IMR-90 (cell line): ENCODE results near the gene SLC38A1. TPM values are rescaled to one million over a fixed set of nuclear protein-coding genes. Genes with fewer than 3 reads are reported as not detected.

Experiments
- ATAC-seq: fragments of 200-7000 bp; cut with Tn5 transposase; 2 replicates; pipeline ENCODE4 v1.9.1; 2020; ENCODE audit warnings: low read depth, mild to moderate bottlenecking, moderate library complexity
- BruUV-seq: library from RNA; stranded (reverse); fragments of 400-500 nt; replicated peaks from 2 replicates; lab custom pipeline; 2021; lab: Mats Ljungman, UMichigan
- CTCF ChIA-PET: fragments of 300-600 bp; formaldehyde crosslinking; extraction: SDS; loops from one replicate; lab custom pipeline; 2021; ENCODE audit warnings: antibody characterized with exemption; lab: Yijun Ruan, JAX
- POLR2A ChIA-PET: fragments of 300-600 bp; sonication (Branson Sonifier 250); formaldehyde crosslinking; loops from one replicate; lab custom pipeline; 2022; ENCODE audit warnings: antibody characterized with exemption; ENCODE audit not compliant: unreplicated experiment; lab: Charles Lee
- DNase-seq: peaks from one replicate; pipeline ENCODE4 v3.0.0; 2013
- H2AFZ ChIP-seq: replicated peaks from 2 replicates; pipeline ENCODE3; 2013; ENCODE audit warnings: low read length, mild to moderate bottlenecking; ENCODE audit not compliant: poor library complexity
- H2AK5ac ChIP-seq: 2 replicates; pipeline ENCODE4 v1.6.1; 2013; ENCODE audit warnings: low read depth, low read length, inconsistent platforms
- H2AK9ac ChIP-seq: replicated peaks from 2 replicates; pipeline ENCODE3; 2013; ENCODE audit warnings: mild to moderate bottlenecking, low read depth, low read length, moderate library complexity; ENCODE audit not compliant: poor library complexity
- H2BK120ac ChIP-seq: 2 replicates; pipeline ENCODE4 v1.6.1; 2013; ENCODE audit warnings: low read depth, low read length, inconsistent platforms
- H2BK15ac ChIP-seq: 3 replicates; pipeline ENCODE4 v1.6.1; 2013; ENCODE audit warnings: low read depth, low read length, inconsistent platforms
- H2BK20ac ChIP-seq: 2 replicates; pipeline ENCODE4 v1.6.1; 2013; ENCODE audit warnings: low read depth, mild to moderate bottlenecking, inconsistent platforms, low read length, moderate library complexity
- H2BK5ac ChIP-seq: 2 replicates; pipeline ENCODE4 v1.6.1; 2013; ENCODE audit warnings: mild to moderate bottlenecking, low read depth, low read length, inconsistent platforms; ENCODE audit not compliant: poor library complexity, severe bottlenecking
- H3K14ac ChIP-seq: replicated peaks from 2 replicates; pipeline ENCODE4 v1.6.1; 2013; ENCODE audit warnings: low read depth, low read length, inconsistent platforms
- H3K18ac ChIP-seq: 2 replicates; pipeline ENCODE4 v1.6.1; 2013; ENCODE audit warnings: low read depth, low read length, control low read depth
- H3K23ac ChIP-seq: 2 replicates; pipeline ENCODE4 v1.6.1; 2013; ENCODE audit warnings: low read depth, low read length, inconsistent platforms
- H3K27ac ChIP-seq: 2 replicates; pipeline ENCODE4 v1.5.1; 2013; ENCODE audit warnings: mild to moderate bottlenecking, control low read depth, low read length; ENCODE audit not compliant: insufficient read depth
- H3K27me3 ChIP-seq: 2 replicates; pipeline ENCODE4 v1.6.1; 2013; ENCODE audit warnings: low read length; ENCODE audit not compliant: control insufficient read depth, insufficient read depth
- H3K36me3 ChIP-seq: 2 replicates; pipeline ENCODE4 v1.6.1; 2013; ENCODE audit warnings: low read length, mixed read lengths; ENCODE audit not compliant: control insufficient read depth, insufficient read depth
- H3K4ac ChIP-seq: 2 replicates; pipeline ENCODE4 v1.6.1; 2013; ENCODE audit warnings: low read depth, low read length, inconsistent platforms
- H3K4me1 ChIP-seq: 2 replicates; pipeline ENCODE4 v1.6.1; 2013; ENCODE audit warnings: low read length, mixed read lengths; ENCODE audit not compliant: control insufficient read depth, insufficient read depth
- H3K4me2 ChIP-seq: 2 replicates; pipeline ENCODE4 v1.6.1; 2013; ENCODE audit warnings: low read depth, mild to moderate bottlenecking, control low read depth, low read length, moderate library complexity
- H3K4me3 ChIP-seq: 2 replicates; pipeline ENCODE4 v1.5.1; 2013; ENCODE audit warnings: low read depth, mild to moderate bottlenecking, control low read depth, low read length, moderate library complexity; ENCODE audit not compliant: insufficient read depth
- H3K56ac ChIP-seq: 2 replicates; pipeline ENCODE4 v1.6.1; 2013; ENCODE audit warnings: low read length, inconsistent platforms; ENCODE audit not compliant: insufficient read depth; ENCODE audit errors: extremely low read depth
- H3K79me1 ChIP-seq, 2 experiments: 2 replicates each; pipeline ENCODE4 v1.6.1; 2013; ENCODE audit warnings: low read length in 2 of 2, inconsistent platforms in 1 of 2, low read depth in 1 of 2
- H3K9ac ChIP-seq: 2 replicates; pipeline ENCODE4 v1.6.1; 2013; ENCODE audit warnings: low read depth, low read length, control low read depth
- H3K9me1 ChIP-seq: 2 replicates; pipeline ENCODE4 v1.6.1; 2013; ENCODE audit warnings: low read length, inconsistent platforms; ENCODE audit not compliant: insufficient read depth
- H3K9me3 ChIP-seq: 2 replicates; pipeline ENCODE4 v1.6.1; 2013; ENCODE audit warnings: low read length; ENCODE audit not compliant: control insufficient read depth, insufficient read depth
- H4K20me1 ChIP-seq: 2 replicates; pipeline ENCODE4 v1.6.1; 2013; ENCODE audit warnings: low read length, inconsistent platforms; ENCODE audit not compliant: insufficient read depth
- H4K5ac ChIP-seq: 2 replicates; pipeline ENCODE4 v1.6.1; 2013; ENCODE audit warnings: mild to moderate bottlenecking, low read depth, low read length, control low read depth
- H4K8ac ChIP-seq, 2 experiments: 2 replicates each; pipeline ENCODE4 v1.6.1; 2013; ENCODE audit warnings: low read depth in 2 of 2, low read length in 2 of 2, control low read depth in 1 of 2, inconsistent platforms in 1 of 2
- H4K91ac ChIP-seq: 2 replicates; pipeline ENCODE4 v1.6.1; 2013; ENCODE audit warnings: low read depth, low read length, inconsistent platforms; ENCODE audit not compliant: insufficient read depth
- CHD1 ChIP-seq: IDR thresholded peaks from 2 replicates; pipeline ENCODE4 v1.6.1; 2012; ENCODE audit warnings: low read depth, low read length, improper control_type of control experiment
- FOS ChIP-seq: fragments of 150-350 bp; IDR thresholded peaks from 2 replicates; pipeline ENCODE4 v1.6.1; 2016; ENCODE audit warnings: low read depth, low read length
- POLR2A ChIP-seq: IDR thresholded peaks from 2 replicates; pipeline ENCODE4 v1.6.1; 2012; ENCODE audit warnings: mild to moderate bottlenecking, low read depth, low read length
- SMC3 ChIP-seq: fragments of 150-350 bp; IDR thresholded peaks from 2 replicates; pipeline ENCODE4 v1.6.1; 2016; ENCODE audit warnings: low read depth, mild to moderate bottlenecking, antibody characterized with exemption, low read length, moderate library complexity
- WGBS, 2 experiments: methylation state at CpG; one replicate each; pipeline versions ENCODE4 v1.1.5 to v1.1.7; 2013; ENCODE audit warnings: missing lambda C conversion rate in 2 of 2; ENCODE audit not compliant: insufficient read length in 1 of 2; ENCODE audit errors: extremely low coverage in 2 of 2; 5-methylcytosine and 5-hydroxymethylcytosine counted together
- dilution Hi-C: fragments of 300-500 bp; cut with HindIII; formaldehyde crosslinking; loops from one replicate; pipeline ENCODE4 v1.14.3; 2018; ENCODE audit warnings: low sequenced_read_pairs; ENCODE audit not compliant: unreplicated experiment
- in situ Hi-C: fragments of 300-500 bp; cut with MboI; formaldehyde crosslinking; loops from 3 replicates; pipeline ENCODE4 v1.14.3; 2019; ENCODE audit warnings: low sequenced_read_pairs, inconsistent platforms, mixed read lengths
- intact Hi-C: fragments of 100-400 bp; cut with micrococcal nuclease; formaldehyde crosslinking; loops from 2 replicates; pipeline ENCODE4 v1.10.0; 2022
- polyA plus RNA-seq, 3 experiments: library from polyadenylated mRNA; depleted of rRNA; stranded (reverse); fragments of >200 nt; gene quantifications; 2 replicates each; pipeline ENCODE4 v1.2.3, GENCODE V29; 2012; ENCODE audit warnings: low replicate concordance in 1 of 3
- total RNA-seq: library from RNA; depleted of rRNA; stranded (reverse); fragments of >200 nt; gene quantifications from 2 replicates; pipeline ENCODE4 v1.2.3, GENCODE V29; 2012
- TF ChIP-seq, protein P1 (sequence below): fragments of 150-350 bp; IDR thresholded peaks from 2 replicates; pipeline ENCODE4 v1.6.1; 2017; ENCODE audit warnings: mild to moderate bottlenecking, antibody characterized with exemption, low read length, low read depth
- TF ChIP-seq, protein P2 (sequence below): conservative IDR thresholded peaks from 2 replicates; pipeline ENCODE4 v1.5.1; 2012; ENCODE audit warnings: mild to moderate bottlenecking, low read depth, low read length, improper control_type of control experiment

The SLC38A1 gene
- total and polyA plus RNA-seq, 2 of the 4 experiments (the other 2 are of a cell fraction): 22.8 to 61.5 TPM

DNA sequence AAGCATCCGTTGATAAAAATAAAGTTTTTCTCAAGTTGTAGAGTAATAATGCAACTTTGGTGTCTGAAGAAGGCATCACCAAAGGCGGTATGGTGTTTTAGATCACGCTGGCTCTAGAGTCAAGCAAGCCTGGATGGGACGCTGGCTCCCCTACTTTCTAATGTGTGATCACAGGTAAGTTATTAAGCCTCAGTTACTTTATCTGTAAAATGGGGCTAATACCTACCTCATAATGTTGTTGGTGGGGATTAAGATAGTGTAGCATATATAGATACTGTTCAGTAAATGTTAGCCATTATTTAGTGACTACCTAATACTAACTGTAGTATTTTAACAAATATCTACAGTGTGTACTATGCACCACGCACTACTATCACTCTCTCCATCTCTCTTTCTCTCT is 45.8 kb downstream of the SLC38A1 start:
- Histone ChIP-seq H3K9me3 (no peaks in the 10 kb centered on the region), H4K20me1 (peaks cover 16% of the 10 kb centered on the region; the same call in 1 of the 2 replicates), H3K36me3 (peaks cover 21% of the 10 kb centered on the region), H2BK15ac (no peak overlapping the region), H3K79me1 (peaks cover 23 to 72% of the 10 kb centered on the region in 2 experiments), H3K56ac (no peak overlapping the region), H4K5ac (no peak overlapping the region), H2BK120ac (no peak overlapping the region), H2AK5ac (no peak overlapping the region), H3K18ac (no peak overlapping the region), H3K14ac (no peak overlapping the region), H3K27me3 (no peaks in the 10 kb centered on the region), H3K4me3 (no peak overlapping the region), H4K8ac (no peak overlapping the region), H3K9ac (no peak overlapping the region), H3K4me1 (peaks cover 8% of the 10 kb centered on the region), H2AK9ac (no peak overlapping the region), H2BK5ac (peak overlapping the region; percentile 19), H3K9me1 (peaks cover 21% of the 10 kb centered on the region), H2AFZ (no peak overlapping the region), H4K91ac (no peak overlapping the region), H3K27ac (no peak overlapping the region), H3K23ac (no peak overlapping the region), H3K4me2 (no peak overlapping the region), H3K4ac (no peak overlapping the region), H2BK20ac (no peak overlapping the region)
- DNase-seq (no peak), ATAC-seq (no peak)
- intact Hi-C loops: loop anchor here (5.0 kb wide), 1 partner anchor 39 kb away; no protein-coding TSS in a partner anchor
- no peak for TF ChIP-seq POLR2A
- TF ChIP-seq, protein P1, sequence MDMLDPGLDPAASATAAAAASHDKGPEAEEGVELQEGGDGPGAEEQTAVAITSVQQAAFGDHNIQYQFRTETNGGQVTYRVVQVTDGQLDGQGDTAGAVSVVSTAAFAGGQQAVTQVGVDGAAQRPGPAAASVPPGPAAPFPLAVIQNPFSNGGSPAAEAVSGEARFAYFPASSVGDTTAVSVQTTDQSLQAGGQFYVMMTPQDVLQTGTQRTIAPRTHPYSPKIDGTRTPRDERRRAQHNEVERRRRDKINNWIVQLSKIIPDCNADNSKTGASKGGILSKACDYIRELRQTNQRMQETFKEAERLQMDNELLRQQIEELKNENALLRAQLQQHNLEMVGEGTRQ: no peak
- no peak for TF ChIP-seq FOS
- TF ChIP-seq CHD1: no peak
- TF ChIP-seq SMC3: no peak
- TF ChIP-seq, protein P2, sequence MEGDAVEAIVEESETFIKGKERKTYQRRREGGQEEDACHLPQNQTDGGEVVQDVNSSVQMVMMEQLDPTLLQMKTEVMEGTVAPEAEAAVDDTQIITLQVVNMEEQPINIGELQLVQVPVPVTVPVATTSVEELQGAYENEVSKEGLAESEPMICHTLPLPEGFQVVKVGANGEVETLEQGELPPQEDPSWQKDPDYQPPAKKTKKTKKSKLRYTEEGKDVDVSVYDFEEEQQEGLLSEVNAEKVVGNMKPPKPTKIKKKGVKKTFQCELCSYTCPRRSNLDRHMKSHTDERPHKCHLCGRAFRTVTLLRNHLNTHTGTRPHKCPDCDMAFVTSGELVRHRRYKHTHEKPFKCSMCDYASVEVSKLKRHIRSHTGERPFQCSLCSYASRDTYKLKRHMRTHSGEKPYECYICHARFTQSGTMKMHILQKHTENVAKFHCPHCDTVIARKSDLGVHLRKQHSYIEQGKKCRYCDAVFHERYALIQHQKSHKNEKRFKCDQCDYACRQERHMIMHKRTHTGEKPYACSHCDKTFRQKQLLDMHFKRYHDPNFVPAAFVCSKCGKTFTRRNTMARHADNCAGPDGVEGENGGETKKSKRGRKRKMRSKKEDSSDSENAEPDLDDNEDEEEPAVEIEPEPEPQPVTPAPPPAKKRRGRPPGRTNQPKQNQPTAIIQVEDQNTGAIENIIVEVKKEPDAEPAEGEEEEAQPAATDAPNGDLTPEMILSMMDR: no peak
- in situ Hi-C loops: no loop called here
- dilution Hi-C loops: no loop called here
- BruUV-seq: no TSS peak
- POLR2A ChIA-PET: no interaction called here
- CTCF ChIA-PET: no interaction called here
- 100% methylated on average over 1 of the region's 5 CpGs; no CpG with 5 or more reads in 1 of the 2 experiments for whole genome bisulfite sequencing, 2 experiments
